NCI-H2107 treated with DMSO at 0.1 percent for 48 hours (cell line): Measurements from ENCODE around the gene POP4.

Experiments
- DNase-seq: peaks from one replicate; lab custom pipeline; 2025; ENCODE audit not compliant: unreplicated experiment; lab: John Stamatoyannopoulos, UW

Gene POP4

GRCh38 chr19:29660835-29661234, 54.8 kb downstream of the POP4 start:
- no peak for DNase-seq

GRCh38 chr19:29662278-29662603, 56.2 kb downstream of the POP4 start:
- DNase-seq = no peak

GRCh38 chr19:29662604-29663404, 56.7 kb downstream of the POP4 start:
- no peak for DNase-seq

- DNase-seq = no peak
These were observed 58.0 kb downstream of the POP4 start for GRCh38 chr19:29663861-29664752.

GRCh38 chr19:29664753-29665214, 58.7 kb downstream of the POP4 start:
- DNase-seq = no peak

GRCh38 chr19:29665215-29665825, 59.2 kb downstream of the POP4 start, which contains the start of gene PLEKHF1:
Gene PLEKHF1, plus strand, starts transcription at chr19:29665461. Its CDS starts 8,379 bp downstream, at chr19:29673840.
- no peak for DNase-seq

GRCh38 chr19:29665826-29666577, 59.9 kb downstream of the POP4 start:
- DNase-seq = no peak
